ENCODE data around the gene LPAR1.

DNA sequence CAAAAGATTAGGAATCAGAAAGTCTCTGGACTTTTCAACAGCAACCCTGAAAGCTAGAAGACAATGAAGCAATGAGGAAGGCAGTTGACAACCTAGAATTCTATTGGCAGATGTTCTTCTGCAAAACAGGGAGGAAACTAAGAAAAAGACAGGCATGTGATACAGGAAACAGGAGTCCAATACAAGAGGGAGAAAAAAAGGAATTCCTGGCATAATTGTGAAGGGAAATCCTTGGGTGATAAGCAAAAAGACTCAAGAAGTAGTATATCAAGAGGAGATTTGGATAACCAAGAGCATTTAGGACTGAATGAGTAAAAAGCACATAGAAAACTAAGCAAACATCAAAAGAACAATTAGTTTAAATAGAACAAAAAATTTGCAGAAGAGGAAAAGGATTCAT, 58.6 kb downstream of the LPAR1 start:
- TF ChIP-seq, protein P1, sequence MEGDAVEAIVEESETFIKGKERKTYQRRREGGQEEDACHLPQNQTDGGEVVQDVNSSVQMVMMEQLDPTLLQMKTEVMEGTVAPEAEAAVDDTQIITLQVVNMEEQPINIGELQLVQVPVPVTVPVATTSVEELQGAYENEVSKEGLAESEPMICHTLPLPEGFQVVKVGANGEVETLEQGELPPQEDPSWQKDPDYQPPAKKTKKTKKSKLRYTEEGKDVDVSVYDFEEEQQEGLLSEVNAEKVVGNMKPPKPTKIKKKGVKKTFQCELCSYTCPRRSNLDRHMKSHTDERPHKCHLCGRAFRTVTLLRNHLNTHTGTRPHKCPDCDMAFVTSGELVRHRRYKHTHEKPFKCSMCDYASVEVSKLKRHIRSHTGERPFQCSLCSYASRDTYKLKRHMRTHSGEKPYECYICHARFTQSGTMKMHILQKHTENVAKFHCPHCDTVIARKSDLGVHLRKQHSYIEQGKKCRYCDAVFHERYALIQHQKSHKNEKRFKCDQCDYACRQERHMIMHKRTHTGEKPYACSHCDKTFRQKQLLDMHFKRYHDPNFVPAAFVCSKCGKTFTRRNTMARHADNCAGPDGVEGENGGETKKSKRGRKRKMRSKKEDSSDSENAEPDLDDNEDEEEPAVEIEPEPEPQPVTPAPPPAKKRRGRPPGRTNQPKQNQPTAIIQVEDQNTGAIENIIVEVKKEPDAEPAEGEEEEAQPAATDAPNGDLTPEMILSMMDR (conservative IDR thresholded peaks at IDR 0.05; ENCODE audit: low read depth, low read length) = no peak
- no peak for TF ChIP-seq EZH2 (IDR thresholded peaks at IDR 0.05; ENCODE audit: borderline replicate concordance, low read depth, low read length, poor library complexity, severe bottlenecking)

Data from A673 (cell line).